Mononuclear cell (primary cell): ENCODE measurements around the gene RUNX1. TPM values are rescaled to one million over a fixed set of nuclear protein-coding genes. Genes with fewer than 3 reads are reported as not detected.
"Not testable (repeated sequence)": the region's sequence is repeated elsewhere in the genome, so short reads cannot be mapped to it uniquely, and the experiment has no call there.

Experiments used
- H3K27me3 ChIP-seq: 2 replicates; pipeline ENCODE4 v1.6.0; 2011; ENCODE audit warnings: low read length, control low read depth; ENCODE audit not compliant: insufficient read depth
- H3K4me1 ChIP-seq: 2 replicates; pipeline ENCODE4 v1.5.1; 2011; ENCODE audit warnings: mild to moderate bottlenecking, low read length, control low read depth; ENCODE audit not compliant: insufficient read depth
- H3K4me3 ChIP-seq: 2 replicates; pipeline ENCODE4 v1.5.1; 2011; ENCODE audit warnings: mild to moderate bottlenecking, low read length, moderate library complexity
- H3K9me3 ChIP-seq: 2 replicates; pipeline ENCODE4 v1.5.1; 2011; ENCODE audit warnings: low read depth, mild to moderate bottlenecking, control low read depth, low read length
- total RNA-seq: library from RNA; depleted of rRNA; stranded (reverse); fragments of >200 nt; gene quantifications from one replicate; pipeline ENCODE4 v1.2.3, GENCODE V29; 2012

RUNX1 gene
- total RNA-seq, 1 donor = 51.2 TPM

GRCh38 chr21:34970167-34970500 lies 79.0 kb downstream of the RUNX1 start:
- Histone ChIP-seq H3K4me1 (peaks cover 67% of the 10 kb centered on the region), H3K27me3 (no peaks in the 10 kb centered on the region), H3K4me3 (no peak overlapping the region)

GRCh38 chr21:34969423-34970166 lies 79.5 kb downstream of the RUNX1 start:
- H3K4me1 ChIP-seq = peaks cover 73% of the 10 kb centered on the region
- no peaks in the 10 kb centered on the region for H3K27me3 ChIP-seq
- H3K4me3 ChIP-seq = no peak overlapping the region
- H3K9me3 ChIP-seq = no peaks in the 10 kb centered on the region

More at GRCh38 chr21:34970167-34970500, 79.0 kb downstream of the RUNX1 start:
- no peaks in the 10 kb centered on the region for H3K9me3 ChIP-seq

DNA sequence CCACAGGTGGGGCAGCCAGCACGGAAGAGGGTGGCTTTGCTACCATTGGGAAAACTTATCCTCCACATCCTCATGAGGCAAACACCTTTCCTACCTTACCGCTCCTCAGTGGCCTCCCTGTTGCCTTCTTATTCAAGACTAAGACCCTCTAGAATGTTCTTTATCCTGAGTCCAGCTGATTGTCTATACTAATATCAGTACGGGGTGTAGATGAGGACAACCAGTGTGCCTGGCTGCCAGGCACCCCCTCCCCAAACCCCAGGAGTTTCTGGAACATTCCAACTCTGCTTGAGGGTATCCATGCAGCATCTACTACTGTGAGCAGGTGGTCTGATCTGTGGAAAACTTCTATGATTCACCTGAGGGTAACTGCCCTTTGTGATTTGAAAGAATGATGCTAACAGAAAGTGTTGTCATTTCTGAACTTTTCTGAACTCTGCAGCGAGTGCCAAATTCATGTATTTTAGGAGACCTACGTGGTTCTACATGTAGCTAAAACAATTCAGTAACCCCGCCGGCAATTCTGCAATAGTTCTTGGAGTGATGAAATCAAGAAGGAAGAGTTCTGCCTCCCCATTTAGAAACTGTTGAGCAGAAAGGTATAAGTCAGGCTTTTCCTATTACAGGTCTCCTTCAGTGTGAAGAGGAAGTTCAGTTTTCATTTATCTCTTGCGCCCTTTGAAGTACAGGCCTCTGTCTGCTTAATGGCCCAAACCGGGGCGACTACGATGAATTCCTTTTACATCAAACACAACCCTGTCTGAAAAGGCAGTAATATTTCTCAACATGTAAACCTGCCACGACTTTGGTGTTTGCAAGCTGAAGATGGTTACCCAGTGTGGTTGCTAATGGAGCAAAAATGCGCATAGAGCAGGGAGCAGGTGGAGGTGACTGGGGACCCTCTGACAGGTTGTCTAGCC lies 80.4 kb downstream of the RUNX1 start:
- H3K4me1 ChIP-seq = peaks cover 69% of the 10 kb centered on the region
- no peaks in the 10 kb centered on the region for H3K9me3 ChIP-seq
- no peak overlapping the region for H3K4me3 ChIP-seq

DNA sequence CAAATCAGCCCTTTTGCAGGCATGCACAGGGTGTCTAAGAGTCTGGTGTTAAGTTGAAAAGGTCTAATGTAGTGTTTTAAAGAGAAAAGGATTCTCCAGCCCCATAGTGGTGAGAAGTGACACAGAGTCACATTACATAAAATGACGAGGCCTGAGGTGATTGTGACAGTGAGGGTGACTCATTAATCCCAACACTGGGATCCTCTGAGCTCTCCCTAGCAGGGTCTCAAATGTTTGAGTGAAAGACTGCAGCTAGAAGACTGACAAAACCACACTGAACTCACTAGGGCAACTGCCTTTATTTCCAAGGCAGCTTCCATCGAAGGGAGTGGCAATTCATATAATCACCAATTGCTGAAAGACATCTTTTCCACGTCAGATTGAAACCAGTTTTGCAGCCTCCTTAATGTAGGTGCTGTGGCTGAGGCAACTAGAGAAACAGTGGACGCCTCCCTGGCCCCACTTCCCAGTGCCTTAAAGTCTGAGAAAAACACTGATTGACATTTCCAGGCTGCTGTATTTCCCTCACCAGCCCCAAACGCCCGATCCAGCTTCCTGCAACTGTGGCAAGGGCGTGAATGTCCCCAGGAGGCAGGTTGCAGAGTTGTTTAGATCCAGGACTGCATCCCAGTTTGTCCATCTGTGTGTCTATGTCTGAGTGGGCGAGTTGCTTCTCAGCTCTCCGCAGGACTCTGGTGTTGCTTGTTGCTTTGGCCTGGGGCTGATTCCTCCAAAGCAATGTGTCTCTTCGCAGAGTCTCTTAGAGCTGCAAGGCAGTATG lies 81.4 kb downstream of the RUNX1 start:
- Histone ChIP-seq H3K27me3 (no peaks in the 10 kb centered on the region), H3K9me3 (no peaks in the 10 kb centered on the region), H3K4me1 (peaks cover 77% of the 10 kb centered on the region), H3K4me3 (no peak overlapping the region)

More for the DNA sequence above, 80.4 kb downstream of the RUNX1 start:
- no peaks in the 10 kb centered on the region for H3K27me3 ChIP-seq

DNA sequence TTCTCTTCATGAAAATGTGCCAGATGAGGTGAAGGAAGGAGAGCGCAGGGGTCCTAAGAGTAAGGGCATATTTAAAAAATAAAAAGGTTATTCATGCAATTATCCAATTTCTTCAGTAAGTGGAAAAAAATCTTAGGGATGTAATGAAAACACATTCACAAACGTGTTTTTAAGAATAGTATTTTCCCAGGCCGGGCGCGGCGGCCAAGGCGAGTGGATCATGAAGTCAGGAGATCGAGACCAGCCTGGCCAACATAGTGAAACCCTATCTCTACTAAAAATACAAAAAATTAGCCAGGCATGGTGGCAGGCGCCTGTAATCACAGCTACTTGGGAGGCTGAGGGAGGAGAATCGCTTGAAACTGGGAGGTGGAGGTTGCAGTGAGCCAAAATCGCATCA lies 82.2 kb downstream of the RUNX1 start:
- not testable (repeated sequence) for H3K9me3 ChIP-seq, H3K4me3 ChIP-seq, H3K27me3 ChIP-seq
- H3K4me1 ChIP-seq = peaks cover 84% of the 10 kb centered on the region

- H3K4me1 ChIP-seq = peaks cover 87% of the 10 kb centered on the region
- no peak overlapping the region for H3K4me3 ChIP-seq
- H3K27me3 ChIP-seq = no peaks in the 10 kb centered on the region
- no peaks in the 10 kb centered on the region for H3K9me3 ChIP-seq
Measured at GRCh38 chr21:34965200-34966174, 83.6 kb downstream of the RUNX1 start.

DNA sequence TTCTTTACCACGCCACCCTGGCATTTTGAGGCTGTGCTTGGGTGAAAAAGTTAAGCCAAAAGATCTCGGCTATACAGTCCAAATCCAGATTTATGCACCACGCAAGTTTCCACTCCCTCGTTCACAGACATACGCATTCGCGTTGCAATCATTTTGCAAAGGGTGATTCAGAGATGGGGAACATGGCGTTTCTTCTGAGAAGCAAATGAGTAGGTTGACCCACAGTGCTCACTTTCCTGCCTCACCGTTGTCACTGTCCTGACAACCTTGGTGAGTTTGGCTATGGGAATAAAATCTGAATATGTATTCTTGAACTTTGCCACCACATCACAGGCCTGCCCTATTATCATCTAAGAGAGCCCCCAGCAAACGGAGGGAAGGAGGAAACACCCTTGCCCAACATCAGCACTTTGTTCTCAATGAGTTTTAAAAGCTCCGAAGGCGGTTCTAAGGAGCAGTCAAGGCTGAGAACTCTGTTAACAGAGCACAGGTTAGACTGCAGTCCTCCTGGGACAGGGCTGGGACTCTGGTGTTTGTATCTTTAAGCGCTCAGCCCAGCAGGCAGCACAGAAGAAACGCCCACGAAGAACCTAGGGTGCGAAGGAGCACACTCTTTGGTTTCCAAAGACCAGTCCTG lies 86.4 kb downstream of the RUNX1 start:
- H3K9me3 ChIP-seq = no peaks in the 10 kb centered on the region
- no peak overlapping the region for H3K4me3 ChIP-seq
- H3K4me1 ChIP-seq = peaks cover 64% of the 10 kb centered on the region
- no peaks in the 10 kb centered on the region for H3K27me3 ChIP-seq

DNA sequence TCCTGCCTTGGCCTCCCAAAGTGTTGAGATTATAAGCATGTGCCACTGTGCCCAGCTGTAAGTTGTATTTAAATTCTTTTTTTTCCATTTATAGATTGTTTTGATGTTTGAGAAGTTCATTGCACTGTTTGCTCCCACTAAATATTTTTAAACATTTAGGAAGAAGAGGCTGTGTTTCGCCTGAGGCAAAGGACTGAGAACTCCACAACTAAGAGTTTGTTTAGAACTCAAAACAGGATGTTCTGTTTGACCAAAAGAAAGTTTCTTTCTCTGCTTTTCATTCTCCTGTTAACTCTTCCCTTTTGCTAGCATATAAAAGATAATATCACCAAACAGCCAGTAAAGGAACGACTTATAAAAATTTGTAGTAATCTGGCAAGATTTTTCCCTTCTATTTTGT lies 87.0 kb downstream of the RUNX1 start:
- peaks cover 64% of the 10 kb centered on the region for H3K4me1 ChIP-seq
- no peak overlapping the region for H3K4me3 ChIP-seq

DNA sequence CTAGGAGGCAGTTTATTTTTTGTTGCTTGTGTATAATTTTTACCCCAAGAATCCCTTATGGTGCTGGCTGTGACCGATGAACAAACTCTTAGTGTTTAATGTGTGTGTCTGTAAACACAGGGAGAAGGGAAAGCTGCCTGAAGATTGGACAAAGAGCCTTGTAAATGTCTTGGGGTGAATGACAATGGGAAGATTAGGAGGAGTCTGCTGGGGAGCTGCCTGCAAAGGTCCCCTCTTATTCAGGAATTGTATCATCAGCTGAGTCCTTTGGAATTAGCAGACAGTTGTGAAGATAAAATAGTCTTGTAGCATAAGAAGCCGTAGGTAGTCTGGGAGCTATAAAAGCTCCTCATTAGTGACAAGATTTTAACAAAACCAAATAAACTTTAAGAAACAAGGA lies 88.4 kb downstream of the RUNX1 start:
- no peak overlapping the region for H3K4me3 ChIP-seq
- H3K27me3 ChIP-seq = no peaks in the 10 kb centered on the region
- H3K9me3 ChIP-seq = no peaks in the 10 kb centered on the region
- peaks cover 64% of the 10 kb centered on the region for H3K4me1 ChIP-seq

More for the DNA sequence above, 87.0 kb downstream of the RUNX1 start:
- Histone ChIP-seq H3K9me3 (no peaks in the 10 kb centered on the region), H3K27me3 (no peaks in the 10 kb centered on the region)

DNA sequence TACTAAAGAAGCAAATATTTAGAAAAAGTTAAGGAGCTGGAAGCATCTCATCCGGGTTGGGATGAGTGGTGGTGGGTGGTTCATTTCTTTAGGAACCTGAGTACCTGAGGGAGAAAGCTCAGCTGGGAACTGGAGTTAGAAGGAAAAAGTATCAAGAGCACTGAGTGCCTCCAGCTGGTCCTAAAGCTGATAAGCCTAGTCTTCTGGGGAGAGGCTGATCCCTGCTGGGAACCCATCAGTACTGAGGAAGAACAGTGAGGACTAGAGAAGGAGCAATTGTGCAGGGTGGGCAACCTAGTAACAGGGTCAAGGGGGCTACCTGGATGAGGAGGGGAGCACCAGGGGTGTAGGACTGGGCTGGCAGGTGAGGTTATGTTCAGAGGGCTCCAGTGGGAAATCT lies 89.5 kb downstream of the RUNX1 start:
- peaks cover 54% of the 10 kb centered on the region for H3K4me1 ChIP-seq
- H3K4me3 ChIP-seq = no peak overlapping the region
- H3K27me3 ChIP-seq = no peaks in the 10 kb centered on the region
- H3K9me3 ChIP-seq = no peaks in the 10 kb centered on the region

DNA sequence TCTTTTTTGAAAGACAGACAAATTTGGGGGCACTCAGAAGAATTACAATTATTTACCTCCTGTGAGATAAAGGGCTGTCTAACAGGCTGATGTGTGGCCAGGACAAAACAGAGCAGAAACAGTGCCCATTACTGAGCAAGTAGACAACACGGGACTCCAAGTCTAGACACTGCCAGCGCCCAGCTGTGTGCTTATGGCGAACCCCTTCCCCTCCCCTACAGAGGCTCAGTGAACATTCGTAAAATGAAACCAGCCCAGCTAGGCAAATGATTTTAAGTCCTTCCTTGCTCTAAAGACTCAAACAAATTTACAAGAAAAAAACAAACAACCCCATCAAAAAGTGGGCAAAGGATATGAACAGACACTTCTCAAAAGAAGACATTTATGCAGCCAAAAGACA lies 91.1 kb downstream of the RUNX1 start:
- Histone ChIP-seq H3K9me3 (no peaks in the 10 kb centered on the region), H3K4me1 (peaks cover 45% of the 10 kb centered on the region), H3K27me3 (no peaks in the 10 kb centered on the region), H3K4me3 (no peak overlapping the region)

DNA sequence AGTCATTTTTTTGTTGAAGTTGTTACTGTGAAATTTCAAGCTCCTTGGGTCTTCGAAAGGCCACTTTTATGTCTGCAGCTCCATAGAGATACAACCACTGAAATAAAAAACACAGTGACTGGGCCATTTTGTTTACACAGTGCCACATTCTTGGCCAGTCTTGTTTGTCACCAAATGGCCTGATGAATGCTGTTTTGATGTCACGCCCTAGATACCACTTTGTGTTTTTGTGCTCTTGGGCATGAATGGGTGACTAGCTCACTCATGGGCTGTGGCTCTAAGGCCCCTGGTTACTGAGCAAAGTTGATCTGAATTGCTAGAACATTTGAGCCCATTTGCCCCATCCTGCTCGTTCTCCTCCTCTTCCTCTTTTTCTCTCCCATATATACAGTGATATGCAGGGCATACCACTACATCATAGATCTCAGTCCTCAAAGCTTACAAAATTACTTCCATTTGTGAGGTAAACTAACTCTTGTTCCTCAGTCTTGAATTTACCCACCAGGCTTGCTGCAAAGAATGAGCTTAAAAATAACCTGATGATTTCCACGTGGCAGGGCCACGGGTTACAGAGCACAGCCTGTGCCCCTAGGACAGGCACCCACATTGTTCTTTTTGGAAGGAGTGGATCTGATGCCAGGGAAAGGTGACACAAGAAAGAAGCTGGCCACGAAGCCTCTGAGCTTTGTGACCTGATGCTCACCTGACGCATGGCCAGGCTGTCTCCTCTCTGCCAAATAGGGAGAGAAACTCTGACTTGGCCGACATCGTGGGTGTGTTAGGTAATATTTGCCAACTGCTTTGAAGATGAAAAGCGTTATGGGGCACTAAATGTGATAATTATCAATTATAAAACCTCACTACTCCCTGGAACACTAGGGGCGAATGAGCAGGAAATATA lies 92.4 kb downstream of the RUNX1 start:
- Histone ChIP-seq H3K4me3 (no peak overlapping the region), H3K4me1 (peaks cover 38% of the 10 kb centered on the region), H3K27me3 (no peaks in the 10 kb centered on the region), H3K9me3 (no peaks in the 10 kb centered on the region)

GRCh38 chr21:34953950-34954349 lies 95.2 kb downstream of the RUNX1 start:
- H3K4me1 ChIP-seq = peaks cover 41% of the 10 kb centered on the region
- H3K9me3 ChIP-seq = no peaks in the 10 kb centered on the region
- H3K4me3 ChIP-seq = no peak overlapping the region
- H3K27me3 ChIP-seq = no peaks in the 10 kb centered on the region
